Measurements from ENCODE around the gene GDPGP1. TPM values are rescaled to one million over a fixed set of nuclear protein-coding genes. Genes with fewer than 3 reads are reported as not detected.
A peak's percentile ranks its signal among the peaks of the same experiment; 100 is the strongest.

Gene GDPGP1
- total RNA-seq, 2 donors from 2014 or later, result 3.1 to 7.6 TPM

- Mint-ChIP-seq H3K36me3 (no peaks in the 10 kb centered on the region), H3K9me3 (no peaks in the 10 kb centered on the region), H3K27ac (no peak overlapping the region)
- DNase-seq (ENCODE audit: low spot score in 2 of 2), result no peak
- ATAC-seq, result no peak
These were observed 20.2 kb upstream of the GDPGP1 start for GRCh38 chr15:90213818-90214204.

DNA sequence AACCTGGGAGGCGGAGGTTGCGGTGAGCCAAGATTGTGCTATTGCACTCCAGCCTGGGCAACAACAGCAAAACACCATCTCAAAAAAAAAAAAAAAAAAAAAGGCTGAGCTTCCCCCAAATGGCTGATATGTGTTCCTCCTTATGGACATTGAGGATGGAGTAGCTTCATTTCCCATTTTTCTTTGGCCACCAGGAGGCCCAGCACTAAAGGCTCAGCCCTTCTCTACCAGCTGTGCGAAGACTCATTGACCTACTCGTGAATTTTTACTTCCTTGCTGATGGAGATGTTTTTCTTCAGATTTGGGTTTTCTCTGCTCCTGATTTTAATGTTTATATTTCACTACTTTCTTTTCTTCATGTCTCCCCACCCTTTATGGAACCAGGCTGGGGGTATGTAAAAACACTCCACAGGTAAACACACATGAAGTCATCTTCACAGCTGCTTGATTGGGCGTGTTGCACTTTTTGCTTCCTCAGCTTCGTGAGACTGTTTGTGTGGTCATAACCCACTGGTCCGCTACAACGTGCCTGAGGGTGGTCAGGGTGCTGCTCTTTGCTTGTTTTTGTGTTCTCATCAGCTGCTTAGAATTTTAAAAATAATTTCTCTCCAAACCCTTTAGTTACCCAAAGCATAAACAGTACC lies 19.3 kb upstream of the GDPGP1 start:
- no peak for ATAC-seq
- Mint-ChIP-seq H3K36me3 (no peaks in the 10 kb centered on the region), H3K9me3 (no peaks in the 10 kb centered on the region), H3K27ac (peak overlapping the region in 1 of 2 donors; percentile 58)
- DNase-seq (ENCODE audit: low spot score in 2 of 2), result no peak

GRCh38 chr15:90217671-90218394 lies 16.2 kb upstream of the GDPGP1 start:
- Mint-ChIP-seq H3K36me3 (no peaks in the 10 kb centered on the region), H3K27ac (peak overlapping the region in 1 of 2 donors; percentile 41), H3K9me3 (no peaks in the 10 kb centered on the region)
- DNase-seq (ENCODE audit: low spot score in 2 of 2) (no peak), ATAC-seq (no peak)

DNA sequence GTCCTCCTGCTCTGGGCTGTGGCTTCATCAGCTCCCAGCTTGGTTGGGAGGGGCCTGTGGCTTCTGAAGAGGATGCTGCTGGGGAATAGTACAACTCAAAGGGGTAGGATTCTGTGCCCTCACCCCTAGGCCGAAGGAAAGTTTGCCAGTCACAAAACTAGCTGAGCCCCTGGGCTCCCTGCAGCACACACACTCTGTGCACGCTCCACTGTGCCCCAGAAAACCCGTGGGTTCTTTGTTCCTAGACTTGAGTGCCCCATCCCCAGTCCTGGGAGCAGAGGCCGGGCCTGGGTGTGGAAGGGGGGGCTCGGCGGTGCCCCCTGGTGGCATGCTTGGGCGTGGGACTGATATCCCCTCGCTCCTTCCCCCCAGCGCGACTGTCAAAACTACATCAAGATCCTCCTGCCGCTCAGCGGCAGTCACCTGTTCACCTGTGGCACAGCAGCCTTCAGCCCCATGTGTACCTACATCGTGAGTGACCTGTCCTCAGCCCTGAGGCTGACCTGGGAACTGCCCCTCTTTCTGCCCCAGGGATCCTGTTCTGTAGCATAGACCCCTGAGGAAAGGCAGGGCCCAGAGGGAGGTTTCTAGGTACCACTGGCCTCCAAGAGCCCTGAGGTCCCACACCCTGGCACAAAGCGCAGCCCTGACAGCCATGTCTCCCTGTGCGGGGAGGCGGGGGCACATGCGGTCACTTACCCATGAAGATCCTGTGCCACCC lies 14.4 kb upstream of the GDPGP1 start:
- Mint-ChIP-seq H3K36me3 (no peaks in the 10 kb centered on the region), H3K9me3 (no peaks in the 10 kb centered on the region), H3K27ac (peak overlapping the region in 1 of 2 donors; percentile 2)
- peak; percentile 63 to 81 for ATAC-seq
- DNase-seq (ENCODE audit: low spot score in 2 of 2), result peak in 1 of 2 donors; percentile 71

- ATAC-seq (peak; percentile 50 to 66), DNase-seq (ENCODE audit: low spot score in 2 of 2) (peak in 1 of 2 donors; percentile 41)
- Mint-ChIP-seq H3K9me3 (no peaks in the 10 kb centered on the region), H3K27ac (no peak overlapping the region), H3K36me3 (no peaks in the 10 kb centered on the region)
These were observed 12.6 kb upstream of the GDPGP1 start for GRCh38 chr15:90221246-90221900.

GRCh38 chr15:90222547-90222946 lies 11.5 kb upstream of the GDPGP1 start:
- ATAC-seq, result no peak
- Mint-ChIP-seq H3K27ac (no peak overlapping the region), H3K9me3 (no peaks in the 10 kb centered on the region), H3K36me3 (no peaks in the 10 kb centered on the region)
- no peak for DNase-seq (ENCODE audit: low spot score in 2 of 2)

- no peak overlapping the region for H3K27ac Mint-ChIP-seq
- H3K9me3 Mint-ChIP-seq, result no peaks in the 10 kb centered on the region
- DNase-seq (ENCODE audit: low spot score in 2 of 2), result no peak
- ATAC-seq, result no peak
- H3K36me3 Mint-ChIP-seq, result no peaks in the 10 kb centered on the region
These were observed 10.4 kb upstream of the GDPGP1 start for GRCh38 chr15:90223441-90224165.

DNA sequence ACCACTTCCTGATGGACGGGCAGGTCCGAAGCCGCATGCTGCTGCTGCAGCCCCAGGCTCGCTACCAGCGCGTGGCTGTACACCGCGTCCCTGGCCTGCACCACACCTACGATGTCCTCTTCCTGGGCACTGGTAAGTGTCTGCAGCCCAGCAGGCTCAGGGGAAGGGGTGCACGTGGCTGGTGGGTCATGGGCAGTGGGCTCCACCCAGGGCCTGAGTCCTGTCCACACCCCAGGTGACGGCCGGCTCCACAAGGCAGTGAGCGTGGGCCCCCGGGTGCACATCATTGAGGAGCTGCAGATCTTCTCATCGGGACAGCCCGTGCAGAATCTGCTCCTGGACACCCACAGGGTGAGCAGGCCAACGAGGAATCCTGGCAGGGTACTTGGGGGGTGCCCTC lies 9.0 kb upstream of the GDPGP1 start:
- H3K27ac Mint-ChIP-seq, result no peak overlapping the region
- peaks cover 0 to 3% of the 10 kb centered on the region in 2 donors for H3K36me3 Mint-ChIP-seq
- DNase-seq (ENCODE audit: low spot score in 2 of 2) (no peak), ATAC-seq (no peak)
- no peaks in the 10 kb centered on the region for H3K9me3 Mint-ChIP-seq

GRCh38 chr15:90225504-90226234 lies 8.3 kb upstream of the GDPGP1 start:
- no peak for DNase-seq (ENCODE audit: low spot score in 2 of 2)
- H3K36me3 Mint-ChIP-seq, result peaks cover 0 to 9% of the 10 kb centered on the region in 2 donors
- peak overlapping the region in 1 of 2 donors; percentile 8 for H3K27ac Mint-ChIP-seq
- ATAC-seq, result no peak
- H3K9me3 Mint-ChIP-seq, result no peaks in the 10 kb centered on the region

DNA sequence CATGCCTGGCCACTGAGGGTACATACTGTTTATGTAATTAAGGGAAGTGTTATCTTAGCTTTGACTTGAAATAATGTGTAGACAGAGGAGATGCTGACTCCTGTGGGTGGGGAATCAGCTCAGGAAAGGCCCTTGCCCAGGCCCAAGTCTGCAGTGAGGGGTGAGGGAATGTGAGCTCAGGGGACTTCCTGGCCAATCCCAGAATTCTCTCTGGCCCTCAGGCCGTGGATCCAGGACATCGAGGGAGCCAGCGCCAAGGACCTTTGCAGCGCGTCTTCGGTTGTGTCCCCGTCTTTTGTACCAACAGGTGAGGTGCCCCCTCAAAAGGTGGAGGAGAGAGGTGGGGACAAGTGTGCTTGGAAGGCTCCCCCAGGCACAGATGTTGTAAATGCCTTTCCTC lies 6.7 kb upstream of the GDPGP1 start:
- H3K27ac Mint-ChIP-seq, result peak overlapping the region in 1 of 2 donors; percentile 29
- no peak for DNase-seq (ENCODE audit: low spot score in 2 of 2)
- no peaks in the 10 kb centered on the region for H3K9me3 Mint-ChIP-seq
- H3K36me3 Mint-ChIP-seq, result peaks cover 12 to 22% of the 10 kb centered on the region in 2 donors
- ATAC-seq, result no peak

DNA sequence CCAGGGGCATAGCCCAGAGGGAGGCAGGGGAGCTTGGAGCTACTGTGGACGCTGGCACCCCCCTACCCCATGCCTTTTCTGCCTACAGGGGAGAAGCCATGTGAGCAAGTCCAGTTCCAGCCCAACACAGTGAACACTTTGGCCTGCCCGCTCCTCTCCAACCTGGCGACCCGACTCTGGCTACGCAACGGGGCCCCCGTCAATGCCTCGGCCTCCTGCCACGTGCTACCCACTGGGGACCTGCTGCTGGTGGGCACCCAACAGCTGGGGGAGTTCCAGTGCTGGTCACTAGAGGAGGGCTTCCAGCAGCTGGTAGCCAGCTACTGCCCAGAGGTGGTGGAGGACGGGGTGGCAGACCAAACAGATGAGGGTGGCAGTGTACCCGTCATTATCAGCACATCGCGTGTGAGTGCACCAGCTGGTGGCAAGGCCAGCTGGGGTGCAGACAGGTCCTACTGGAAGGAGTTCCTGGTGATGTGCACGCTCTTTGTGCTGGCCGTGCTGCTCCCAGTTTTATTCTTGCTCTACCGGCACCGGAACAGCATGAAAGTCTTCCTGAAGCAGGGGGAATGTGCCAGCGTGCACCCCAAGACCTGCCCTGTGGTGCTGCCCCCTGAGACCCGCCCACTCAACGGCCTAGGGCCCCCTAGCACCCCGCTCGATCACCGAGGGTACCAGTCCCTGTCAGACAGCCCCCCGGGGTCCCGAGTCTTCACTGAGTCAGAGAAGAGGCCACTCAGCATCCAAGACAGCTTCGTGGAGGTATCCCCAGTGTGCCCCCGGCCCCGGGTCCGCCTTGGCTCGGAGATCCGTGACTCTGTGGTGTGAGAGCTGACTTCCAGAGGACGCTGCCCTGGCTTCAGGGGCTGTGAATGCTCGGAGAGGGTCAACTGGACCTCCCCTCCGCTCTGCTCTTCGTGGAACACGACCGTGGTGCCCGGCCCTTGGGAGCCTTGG lies 5.9 kb upstream of the GDPGP1 start:
- Mint-ChIP-seq H3K27ac (peak overlapping the region in 1 of 2 donors; percentile 36), H3K9me3 (no peaks in the 10 kb centered on the region), H3K36me3 (peaks cover 19 to 29% of the 10 kb centered on the region in 2 donors)
- DNase-seq (ENCODE audit: low spot score in 2 of 2), result no peak
- no peak for ATAC-seq

- no peak for DNase-seq (ENCODE audit: low spot score in 2 of 2)
- Mint-ChIP-seq H3K36me3 (peaks cover 21 to 31% of the 10 kb centered on the region in 2 donors), H3K9me3 (no peaks in the 10 kb centered on the region), H3K27ac (peak overlapping the region; percentile 36 to 85)
- ATAC-seq, result no peak
These were observed 5.0 kb upstream of the GDPGP1 start for GRCh38 chr15:90228960-90229359.

- peaks cover 26 to 34% of the 10 kb centered on the region in 2 donors for H3K36me3 Mint-ChIP-seq
- no peaks in the 10 kb centered on the region for H3K9me3 Mint-ChIP-seq
- DNase-seq (ENCODE audit: low spot score in 2 of 2) (no peak), ATAC-seq (no peak)
- peak overlapping the region; percentile 85 to 99 for H3K27ac Mint-ChIP-seq
These were observed 3.9 kb upstream of the GDPGP1 start for GRCh38 chr15:90230071-90230494.

- Mint-ChIP-seq H3K9me3 (no peaks in the 10 kb centered on the region), H3K36me3 (peaks cover 29 to 36% of the 10 kb centered on the region in 2 donors), H3K27ac (peak overlapping the region; percentile 85 to 99)
- DNase-seq (ENCODE audit: low spot score in 2 of 2) (no peak), ATAC-seq (no peak)
These were observed 3.4 kb upstream of the GDPGP1 start for GRCh38 chr15:90230610-90231009.
